HG03097 (cell line): ENCODE results near the gene TTLL1.

Source experiments
- ATAC-seq: cut with Tn5 transposase; IDR thresholded peaks from one replicate; pipeline ENCODE4 v1.9.1; 2021; ENCODE audit not compliant: unreplicated experiment, low FRiP score

TTLL1 gene

GRCh38 chr22:43014869-43015676 is 74.1 kb downstream of the TTLL1 start, which contains the start of gene PACSIN2:
Gene PACSIN2, minus strand, starts transcription at chr22:43015149. Its CDS starts 103,069 bp downstream, at chr22:42912080.
- ATAC-seq = peak; percentile 91

DNA sequence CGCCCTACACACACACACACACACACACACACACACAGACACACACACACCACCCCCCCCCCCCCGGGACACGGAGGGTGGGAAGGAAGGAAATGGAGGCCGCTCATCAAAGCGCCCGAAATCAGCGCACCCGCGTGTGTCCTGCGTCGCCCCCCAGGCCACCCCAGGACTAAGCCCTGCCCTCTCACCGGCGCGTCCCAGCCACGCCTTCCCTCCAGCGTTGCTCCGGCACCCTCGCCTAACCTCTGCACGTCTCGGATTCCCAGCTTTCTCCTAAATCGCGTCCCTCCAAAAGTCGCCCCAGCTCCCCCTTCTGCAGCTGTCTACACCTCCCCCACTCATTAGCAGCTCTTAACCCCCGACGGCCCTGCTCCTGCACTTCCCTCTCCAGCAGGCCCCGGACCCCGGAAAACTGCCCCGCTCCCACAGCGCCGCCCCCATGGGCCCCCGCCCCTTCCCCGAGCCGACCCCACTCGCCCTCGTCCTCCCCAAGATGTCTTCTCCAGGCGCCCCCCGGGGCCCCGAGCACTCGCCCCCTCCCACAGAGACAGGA is 74.8 kb downstream of the TTLL1 start:
- peak; percentile 7 for ATAC-seq

DNA sequence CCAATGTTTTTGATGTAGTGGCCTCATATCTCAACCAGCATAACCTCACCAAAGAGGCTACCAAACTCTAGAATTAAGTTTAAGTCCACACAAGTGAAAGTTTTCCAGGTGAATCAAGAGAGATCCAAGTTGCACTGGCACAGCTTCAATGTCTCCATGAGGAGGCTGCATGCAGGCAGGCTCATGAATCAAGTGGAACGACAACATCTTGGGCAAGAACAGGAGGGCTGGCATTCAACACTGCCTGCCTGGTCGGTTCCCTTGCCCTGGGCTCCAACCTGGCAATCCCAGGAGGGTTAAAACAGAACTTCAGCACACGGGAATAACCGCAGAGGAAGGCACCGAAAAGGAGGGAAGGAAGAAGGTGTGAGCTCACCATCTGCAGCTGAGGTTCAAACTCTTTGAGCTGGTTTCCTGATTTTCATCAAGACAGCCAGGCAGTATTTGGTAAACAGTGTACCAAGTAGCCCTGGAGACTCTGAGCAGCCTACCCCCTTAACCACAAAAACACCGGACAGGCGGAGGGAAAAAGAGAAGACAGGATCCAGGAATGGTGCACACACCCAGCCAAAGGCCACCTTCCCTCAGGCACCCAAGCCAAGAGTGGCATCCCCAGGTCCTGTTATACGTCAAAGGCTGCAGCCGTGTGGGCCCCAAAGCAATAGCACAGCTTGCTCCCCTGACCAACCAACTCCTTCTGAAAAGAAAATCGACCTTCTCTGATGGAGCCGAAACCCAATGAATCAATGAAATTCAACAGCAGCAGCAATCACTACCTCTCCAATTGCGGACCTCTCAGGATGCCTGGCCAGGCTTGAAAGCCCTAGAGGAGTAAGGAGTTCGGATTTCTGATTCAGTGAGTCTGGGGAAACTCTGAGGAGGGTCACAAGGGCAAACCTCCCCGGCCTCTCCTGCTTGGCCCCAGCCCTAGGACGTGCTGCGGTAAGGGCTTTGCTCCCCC is 75.6 kb downstream of the TTLL1 start:
- no peak for ATAC-seq

DNA sequence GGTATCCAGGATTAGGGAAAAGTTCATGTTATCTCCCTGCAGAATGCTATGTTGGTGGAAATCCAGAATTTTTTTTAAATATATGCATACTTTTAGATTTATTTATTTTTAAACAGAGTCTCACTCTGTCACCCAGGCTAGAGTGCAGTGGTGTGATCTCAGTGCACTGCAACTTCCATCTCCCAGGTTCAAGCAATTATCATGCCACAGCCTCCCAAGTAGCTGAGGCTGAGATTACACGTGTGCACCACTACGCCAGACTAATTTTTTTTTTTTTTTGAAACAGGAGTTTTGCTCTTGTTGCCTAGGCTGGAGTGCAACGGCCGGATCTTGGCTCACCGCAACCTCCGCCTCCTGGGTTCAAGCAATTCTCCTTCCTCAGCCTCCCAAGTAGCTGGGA is 76.8 kb downstream of the TTLL1 start:
- no peak for ATAC-seq

DNA sequence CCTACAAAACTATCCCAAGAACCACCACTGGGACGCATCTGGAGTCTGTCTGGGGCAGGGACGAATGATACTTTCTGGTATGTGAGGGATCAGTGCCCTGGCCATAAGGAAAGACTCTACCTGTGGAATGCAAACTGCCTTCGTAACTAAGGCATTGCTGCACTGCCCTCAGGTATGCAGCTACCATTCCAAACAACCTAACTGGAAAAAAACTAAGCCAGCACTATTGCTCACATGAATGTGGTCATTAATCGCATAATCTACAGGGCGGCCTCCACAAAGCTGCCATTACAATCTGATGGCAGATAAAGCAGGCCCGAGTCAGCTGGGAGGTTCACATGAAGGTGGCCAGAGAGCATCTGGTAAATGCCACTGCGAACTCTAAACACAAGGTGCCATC is 78.1 kb downstream of the TTLL1 start:
- ATAC-seq = no peak

DNA sequence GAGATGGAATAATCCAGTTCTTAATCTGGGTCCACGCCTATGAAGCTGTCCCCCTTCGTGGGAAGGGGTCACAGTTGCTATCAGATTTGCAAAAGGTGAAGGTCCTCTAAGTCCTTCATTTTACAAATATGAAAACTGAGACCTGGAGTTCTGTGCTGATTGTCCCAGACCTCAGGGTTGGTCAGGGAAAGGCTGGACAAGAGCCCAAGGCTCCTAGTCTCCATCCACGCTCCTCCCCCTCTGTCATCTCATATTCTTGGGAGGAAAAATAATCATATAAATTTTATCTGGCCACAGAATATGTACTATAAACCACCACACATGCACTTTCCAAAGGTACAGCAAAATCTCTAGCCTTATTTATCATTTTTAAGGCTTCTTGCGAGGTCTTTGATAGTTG is 79.7 kb downstream of the TTLL1 start:
- no peak for ATAC-seq

DNA sequence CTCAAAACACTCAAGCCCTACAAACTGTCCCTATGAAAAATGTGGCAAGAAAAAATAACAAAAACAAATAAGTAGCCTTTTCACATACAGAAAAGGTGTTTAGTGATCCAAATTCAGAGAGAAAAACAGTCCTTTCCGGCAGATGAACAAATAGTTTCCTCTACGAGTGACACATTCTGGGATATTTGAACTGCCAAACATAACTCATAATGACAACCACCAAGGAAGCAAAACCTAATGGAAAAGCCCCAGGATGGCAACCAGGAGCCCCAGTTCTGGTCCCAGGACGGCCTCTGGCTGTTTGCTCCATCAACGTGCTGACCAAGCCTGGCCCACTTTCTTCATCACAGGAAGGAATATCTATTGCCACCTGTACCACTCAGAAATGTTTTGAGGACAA is 80.3 kb downstream of the TTLL1 start:
- ATAC-seq = no peak

DNA sequence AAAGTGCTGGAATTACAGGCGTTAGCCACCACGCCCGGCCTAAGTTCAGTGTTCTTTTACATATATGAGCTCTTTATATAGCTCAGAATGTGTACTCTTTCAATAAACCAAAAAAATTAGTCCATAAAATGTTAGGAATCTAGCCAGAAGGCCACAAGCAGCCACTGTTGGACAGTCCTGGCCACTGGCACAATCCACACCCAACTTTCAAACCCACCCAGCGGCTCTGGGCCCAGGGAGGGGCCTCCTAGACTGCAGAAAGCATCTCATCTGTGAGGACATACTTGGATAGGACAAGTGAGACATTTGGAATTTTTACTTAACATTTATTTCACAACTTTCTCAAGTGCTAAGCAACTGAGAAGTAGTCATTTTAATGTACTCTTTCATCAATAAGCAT is 80.7 kb downstream of the TTLL1 start:
- ATAC-seq = no peak

DNA sequence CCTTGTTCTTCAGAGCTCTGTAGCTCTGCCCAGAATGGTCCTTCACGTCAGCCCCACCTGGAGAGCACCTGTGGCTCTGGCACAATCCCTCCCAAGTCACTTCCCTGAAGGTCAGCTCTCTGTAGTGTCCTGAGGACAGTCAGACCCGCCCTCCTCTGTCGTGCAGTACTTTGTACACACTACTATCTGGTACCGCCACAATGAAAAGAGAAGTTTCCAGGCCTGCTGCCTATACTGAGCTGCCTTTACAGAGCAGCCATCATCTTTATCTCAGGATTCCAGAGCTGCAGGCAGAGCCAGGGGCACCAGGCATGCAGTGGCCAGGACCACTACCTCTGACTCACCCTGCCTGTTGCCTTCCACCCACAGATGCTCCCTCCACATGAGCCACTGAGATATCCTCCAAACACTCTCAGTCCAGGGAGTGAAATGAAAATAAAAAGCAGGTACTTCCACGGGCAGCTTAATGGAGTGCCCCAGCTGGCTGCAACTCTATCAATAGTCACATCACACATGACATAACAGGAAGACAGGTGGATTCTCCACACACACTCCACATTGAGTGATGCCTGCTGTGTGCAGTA is 81.6 kb downstream of the TTLL1 start:
- no peak for ATAC-seq

DNA sequence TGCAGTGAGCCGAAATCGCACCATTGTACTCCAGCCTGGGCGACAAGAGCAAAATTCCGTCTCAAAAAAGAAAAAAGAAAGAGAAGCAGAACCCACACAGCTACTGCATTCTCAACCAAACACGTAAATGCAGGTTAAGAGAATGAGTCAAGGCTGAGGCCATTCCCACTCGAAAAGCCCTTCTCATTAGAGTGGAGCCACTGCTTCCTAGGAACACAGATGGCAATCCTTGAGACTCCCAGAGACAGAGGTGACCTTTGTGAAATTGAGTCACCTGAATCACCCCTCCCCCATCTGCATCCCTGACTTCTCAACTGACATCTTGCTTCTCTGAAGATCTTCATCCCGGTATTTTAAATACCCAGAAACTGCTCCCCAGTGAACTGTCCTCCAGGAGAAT is 82.4 kb downstream of the TTLL1 start:
- no peak for ATAC-seq

DNA sequence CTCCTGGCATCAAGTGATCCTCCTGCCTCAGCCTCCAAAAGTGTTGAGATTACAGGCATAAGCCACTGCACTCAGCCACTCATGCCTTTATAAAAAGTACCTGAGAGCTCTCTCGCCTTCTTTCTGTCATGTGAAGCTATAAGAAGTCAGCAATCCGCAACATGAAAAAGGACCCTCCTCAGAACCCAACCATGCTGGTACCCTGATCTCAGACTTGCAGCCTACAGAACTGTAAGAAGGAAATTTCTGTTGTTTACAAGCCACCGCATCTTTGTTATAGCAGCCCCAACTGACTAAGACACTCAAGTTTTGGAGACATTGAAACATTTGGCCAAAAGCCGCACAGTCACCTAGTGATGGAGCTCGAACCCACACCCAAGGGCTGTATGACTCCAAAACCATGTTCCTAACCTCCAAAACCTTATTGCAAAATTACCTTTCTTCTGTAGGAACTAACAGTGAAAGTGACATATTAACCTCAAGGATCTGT is 83.1 kb downstream of the TTLL1 start:
- no peak for ATAC-seq

GRCh38 chr22:43005106-43005505 is 84.1 kb downstream of the TTLL1 start:
- no peak for ATAC-seq

DNA sequence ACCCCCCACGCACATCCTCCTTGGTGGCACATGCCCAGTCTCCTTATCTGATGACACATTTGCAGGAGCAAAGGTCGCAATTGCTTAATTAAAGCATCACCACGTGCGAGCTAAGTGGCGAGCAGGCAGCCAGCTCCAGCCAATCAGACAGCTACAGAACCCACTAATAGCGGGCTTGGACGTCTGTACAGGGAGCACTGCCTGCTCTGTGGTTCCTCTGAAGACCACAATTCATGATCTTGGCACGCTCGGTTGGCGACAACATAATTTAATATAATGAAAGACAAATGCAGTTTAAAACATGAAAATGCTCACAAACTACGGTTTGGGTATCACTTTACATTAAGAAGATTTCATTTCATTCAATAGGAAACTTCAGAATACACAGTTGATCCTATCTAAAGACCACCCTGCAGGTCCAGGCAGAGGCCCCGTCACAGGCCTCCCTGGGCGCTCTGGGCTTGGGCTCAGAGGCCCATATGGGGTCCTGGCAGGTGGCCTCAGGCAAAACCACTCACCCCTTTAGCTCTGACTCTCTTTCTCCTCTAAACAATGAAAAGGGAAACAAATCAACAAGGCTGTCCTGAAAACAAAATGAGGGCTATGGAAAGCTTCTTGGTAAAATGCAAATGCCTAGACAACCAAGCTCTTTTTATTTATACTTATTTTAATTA is 84.7 kb downstream of the TTLL1 start:
- ATAC-seq = no peak

- no peak for ATAC-seq
Measured at GRCh38 chr22:43002202-43002586, 87.0 kb downstream of the TTLL1 start.

- no peak for ATAC-seq
Measured at GRCh38 chr22:43001271-43002201, 87.7 kb downstream of the TTLL1 start.

DNA sequence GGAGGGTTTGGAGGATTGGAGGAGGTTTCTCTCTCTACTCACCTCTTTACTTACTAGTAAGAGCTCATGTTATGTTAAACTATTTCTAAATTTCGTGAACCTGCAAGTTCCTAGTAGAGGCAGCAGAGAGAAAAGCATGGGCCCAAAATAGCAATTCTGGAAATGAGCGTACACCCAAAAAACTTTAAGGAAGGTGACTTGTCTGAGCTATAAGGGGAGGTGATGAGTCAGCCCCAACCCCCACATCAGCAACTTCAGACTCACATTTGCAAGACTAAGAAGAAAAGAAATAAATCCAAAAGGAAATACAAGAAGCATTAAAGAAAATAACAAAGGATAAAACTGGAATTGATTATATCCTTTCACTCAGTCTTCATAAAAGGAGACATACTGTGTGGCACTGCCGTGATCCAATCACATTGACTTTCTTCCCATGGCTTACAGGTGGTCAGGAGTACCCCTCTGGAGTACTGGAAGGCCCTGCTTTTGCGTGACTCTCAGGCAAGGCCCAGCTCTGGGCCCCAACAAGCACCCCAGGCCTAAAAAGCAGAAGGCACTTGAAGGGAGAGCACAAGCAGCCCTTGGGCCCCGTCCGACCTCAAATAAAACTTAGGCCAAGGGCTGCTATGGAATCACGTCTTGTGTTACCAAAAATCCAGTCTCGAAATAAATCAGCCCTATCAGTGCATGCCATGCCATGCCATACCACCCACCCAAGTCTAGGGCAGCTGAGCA is 88.6 kb downstream of the TTLL1 start:
- ATAC-seq = no peak

DNA sequence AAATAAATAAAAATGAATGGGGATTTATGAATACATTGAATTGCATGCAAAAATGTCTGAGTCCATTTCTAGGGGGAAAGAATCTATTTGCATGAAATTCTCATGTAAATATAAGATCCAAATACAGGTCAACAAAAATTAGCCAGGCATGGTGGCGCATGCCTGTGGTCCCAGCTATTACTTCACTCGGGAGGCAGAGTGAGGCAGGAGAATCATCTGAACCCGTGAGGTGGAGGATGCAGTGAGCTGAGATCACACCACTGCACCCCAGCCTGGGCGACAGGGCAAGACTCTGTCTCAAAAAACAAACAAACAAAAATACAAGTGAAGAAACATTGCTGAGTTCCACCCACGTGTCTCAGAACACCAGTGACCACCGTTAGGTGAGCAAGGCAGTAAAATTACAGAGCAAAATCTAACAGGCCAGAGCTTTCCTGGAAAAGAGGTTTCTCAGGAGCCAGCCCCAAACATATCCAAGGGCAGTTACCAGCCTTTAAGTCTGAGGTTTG is 91.6 kb downstream of the TTLL1 start:
- ATAC-seq = no peak

GRCh38 chr22:42996646-42997365 is 92.4 kb downstream of the TTLL1 start:
- ATAC-seq = no peak
